ENCODE measurements around the gene TTC13.

GRCh38 chr1:230992100-230992774, 13.6 kb upstream of the TTC13 start:
- TF ChIP-seq CTCF (IDR thresholded peaks at IDR 0.05 in 4 of 5, conservative IDR thresholded peaks at IDR 0.05 in 1 of 5) (no peak), POLR2A (IDR thresholded peaks at IDR 0.05) (no peak)
